ENCODE data around the gene CNN2.

Gene CNN2

DNA sequence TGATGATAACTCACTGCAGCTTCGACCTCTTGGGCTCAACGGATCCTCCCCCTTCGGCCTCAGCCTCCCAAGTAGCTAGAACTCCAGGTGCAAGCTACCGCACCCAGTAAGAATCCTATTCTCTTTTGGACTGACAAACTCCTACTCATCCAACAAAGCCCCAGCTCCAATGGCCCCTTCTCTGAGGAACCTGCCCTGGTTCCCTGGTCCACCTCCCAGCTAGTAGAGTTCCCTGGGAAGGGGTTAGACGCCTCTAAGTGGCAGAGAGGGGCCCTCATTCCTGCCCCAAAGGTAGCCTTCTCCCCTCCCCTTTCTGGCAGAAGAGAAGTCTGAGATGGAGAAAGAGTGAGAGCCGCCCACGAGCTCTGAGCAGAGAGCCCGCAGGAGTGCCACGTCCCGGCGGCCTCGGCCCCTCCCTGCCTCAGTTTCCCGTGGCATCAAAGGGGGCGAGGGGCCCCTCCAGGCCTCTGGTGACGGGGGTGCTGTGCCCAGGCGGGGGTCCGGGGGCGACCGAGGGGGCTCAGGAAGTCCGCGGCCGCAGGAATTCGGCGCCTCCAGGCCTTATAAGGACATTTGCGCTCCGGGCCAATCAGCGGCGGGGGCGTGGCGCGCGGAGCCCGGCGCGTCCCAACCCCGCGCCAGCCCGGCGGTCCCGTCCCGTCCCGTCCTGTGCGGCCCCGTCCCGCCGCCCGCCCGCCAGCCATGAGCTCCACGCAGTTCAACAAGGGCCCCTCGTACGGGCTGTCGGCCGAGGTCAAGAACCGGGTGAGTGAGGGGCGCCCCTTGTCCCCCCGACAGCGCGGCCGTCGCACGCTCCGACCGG, at the start of gene CNN2:
CNN2 (plus strand) TSS at position 649 of the 823 bp plus-strand sequence; CDS start at position 703, 54 bp downstream.
- peak; percentile 85 for DNase-seq (ENCODE audit: low spot score)

DNA sequence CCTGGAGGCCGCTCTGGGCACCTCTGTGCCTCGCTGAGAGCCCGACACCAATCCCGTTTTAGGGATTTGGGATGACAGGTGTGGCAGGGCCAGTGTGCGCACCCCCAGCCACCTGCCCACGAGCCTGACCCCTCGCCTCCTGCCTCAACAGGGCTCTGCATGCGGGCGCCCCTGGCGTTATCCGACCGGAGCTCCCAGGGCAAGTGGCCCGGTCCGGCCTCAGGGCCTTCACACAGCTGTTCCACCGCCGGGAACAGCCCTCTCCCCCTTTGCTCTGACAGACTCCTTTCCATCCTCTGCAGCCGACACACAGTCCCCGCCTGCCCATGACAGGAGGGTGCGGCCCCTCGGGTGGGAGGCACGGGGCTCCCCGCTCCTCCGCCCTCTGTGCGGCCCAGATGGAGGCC, 49.3 kb upstream of the CNN2 start:
- DNase-seq (ENCODE audit: low spot score), result no peak

DNA sequence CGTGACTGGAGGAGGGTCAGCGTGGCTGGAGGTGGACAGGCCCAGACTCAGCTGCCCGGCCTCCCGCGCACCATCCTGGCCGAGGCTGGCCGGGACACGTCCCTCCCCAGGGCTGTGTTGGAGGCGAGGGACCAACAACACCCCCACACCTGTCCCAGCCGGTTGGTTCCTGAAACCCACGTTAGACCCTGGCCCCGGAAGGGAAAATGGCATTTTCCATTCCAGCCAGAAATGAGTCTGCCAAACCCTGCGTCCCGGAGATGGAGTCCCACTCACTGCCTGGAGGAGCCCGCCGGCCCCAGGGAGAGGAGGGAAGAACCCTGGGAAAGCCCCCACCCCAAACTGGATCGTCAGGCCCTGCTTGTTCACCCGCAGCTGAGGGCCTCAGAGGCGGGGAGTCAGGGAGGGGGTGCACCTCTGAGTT, 47.1 kb upstream of the CNN2 start:
- DNase-seq (ENCODE audit: low spot score), result no peak

DNA sequence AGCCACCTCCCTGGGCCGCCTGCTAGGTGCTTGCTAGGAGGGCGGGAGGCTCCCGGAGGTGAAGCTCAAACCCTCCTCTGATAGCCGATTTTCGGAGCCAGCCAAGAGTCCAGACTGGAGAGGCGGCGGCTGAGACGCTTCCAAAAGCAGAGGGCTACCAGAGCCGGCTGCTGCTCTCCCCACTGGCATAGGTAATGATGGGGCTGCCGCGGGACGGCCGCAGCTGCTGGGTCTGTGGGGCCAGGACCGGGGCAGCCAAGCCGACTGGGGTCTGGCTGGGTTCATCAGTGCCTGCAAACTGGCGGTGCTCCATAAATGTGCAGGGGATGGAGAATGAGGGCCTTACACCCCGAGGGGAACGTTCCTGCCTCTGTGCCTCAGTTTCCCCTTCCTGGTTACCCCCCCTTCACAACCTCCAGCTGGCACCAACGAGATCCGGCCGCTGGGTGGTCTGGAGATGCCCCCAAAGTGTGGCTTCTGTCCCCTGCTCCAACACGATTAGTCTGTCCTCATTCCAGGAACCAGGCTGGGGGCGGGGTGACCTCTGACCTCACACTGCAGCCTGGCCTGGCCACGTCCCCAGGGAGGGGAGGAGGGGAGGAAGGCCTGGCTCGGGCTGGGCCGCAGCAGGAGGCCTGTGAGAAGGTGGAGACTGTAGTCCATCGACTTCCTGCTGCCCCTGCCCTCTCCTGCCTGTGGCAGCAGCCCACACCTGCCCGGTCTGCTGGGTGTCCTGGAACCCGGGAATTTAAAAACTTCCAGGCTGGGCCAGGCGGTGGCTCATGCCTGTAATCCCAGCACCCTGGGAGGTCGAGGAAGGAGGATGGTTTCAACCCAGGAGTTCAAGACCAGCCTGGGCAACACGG, 46.0 kb upstream of the CNN2 start:
- no peak for DNase-seq (ENCODE audit: low spot score)

DNA sequence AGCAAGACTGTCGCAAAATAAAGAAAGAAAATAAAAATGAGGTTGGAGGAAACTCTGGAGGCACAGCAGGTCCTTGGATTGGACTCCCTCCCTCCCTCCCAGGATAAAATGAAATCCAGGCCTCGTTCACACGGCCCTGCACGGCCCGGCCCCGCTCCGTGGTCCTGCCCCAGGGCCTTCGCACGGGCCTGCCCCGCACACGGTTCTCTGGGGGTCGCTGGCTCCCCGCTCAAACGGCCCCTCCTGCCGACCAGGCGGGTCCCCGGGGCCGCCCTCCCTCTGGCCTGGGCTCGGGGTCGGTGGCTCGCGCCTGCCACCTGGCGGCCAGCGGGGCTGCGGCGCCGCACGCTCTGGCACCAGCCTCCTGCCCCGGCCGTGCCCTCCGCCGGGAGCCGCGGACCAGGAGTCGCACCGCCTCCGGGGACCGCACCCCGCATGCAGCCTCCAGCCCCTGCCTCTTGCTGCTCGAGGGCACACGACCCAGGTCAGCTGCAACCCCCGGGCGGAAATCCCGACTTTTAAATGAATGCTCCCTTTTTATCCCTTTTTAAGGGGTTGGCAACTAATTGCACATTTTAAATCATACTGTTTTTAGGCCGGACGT, 43.7 kb upstream of the CNN2 start:
- peak; percentile 94 for DNase-seq (ENCODE audit: low spot score)

DNA sequence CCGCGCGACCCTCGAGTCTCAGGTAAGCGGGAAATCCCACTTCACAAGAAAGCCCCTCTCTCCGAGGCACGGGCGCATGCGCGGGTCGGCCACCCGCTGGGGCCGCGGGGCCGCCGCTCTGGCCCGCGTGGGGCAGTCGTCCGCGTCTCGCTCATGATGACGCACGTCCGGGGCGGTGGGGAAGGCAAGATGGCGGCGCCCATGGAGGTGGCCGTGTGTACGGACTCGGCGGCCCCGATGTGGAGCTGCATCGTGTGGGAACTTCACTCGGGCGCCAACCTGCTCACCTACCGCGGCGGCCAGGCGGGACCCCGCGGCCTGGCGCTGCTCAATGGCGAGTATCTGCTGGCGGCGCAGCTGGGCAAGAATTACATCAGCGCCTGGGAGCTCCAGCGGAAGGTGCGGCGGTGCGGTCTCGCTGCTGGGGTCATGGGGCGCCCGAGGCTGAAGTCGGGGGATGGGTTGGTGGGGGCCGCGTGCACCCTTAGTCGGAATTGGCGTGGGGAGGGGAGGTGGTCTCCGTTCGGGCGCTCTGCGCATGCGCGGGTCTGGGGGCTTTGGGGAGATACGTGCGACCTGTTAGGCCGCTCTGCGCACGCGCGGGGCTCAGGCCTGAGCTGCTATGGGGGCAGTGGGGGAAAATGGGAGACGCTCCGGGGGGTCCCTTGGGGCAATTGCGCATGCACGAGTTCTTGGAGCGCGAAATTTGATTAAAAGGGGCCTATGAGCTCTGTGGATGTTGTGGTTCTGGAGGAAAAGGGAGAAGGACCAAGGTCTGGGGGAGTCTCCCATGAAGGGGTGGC, 42.0 kb upstream of the CNN2 start, which contains the start of gene WDR18:
WDR18 (plus strand) TSS at position 181 of the 803 bp plus-strand sequence; CDS start at position 190, 9 bp downstream.
- peak; percentile 99 for DNase-seq (ENCODE audit: low spot score)

DNA sequence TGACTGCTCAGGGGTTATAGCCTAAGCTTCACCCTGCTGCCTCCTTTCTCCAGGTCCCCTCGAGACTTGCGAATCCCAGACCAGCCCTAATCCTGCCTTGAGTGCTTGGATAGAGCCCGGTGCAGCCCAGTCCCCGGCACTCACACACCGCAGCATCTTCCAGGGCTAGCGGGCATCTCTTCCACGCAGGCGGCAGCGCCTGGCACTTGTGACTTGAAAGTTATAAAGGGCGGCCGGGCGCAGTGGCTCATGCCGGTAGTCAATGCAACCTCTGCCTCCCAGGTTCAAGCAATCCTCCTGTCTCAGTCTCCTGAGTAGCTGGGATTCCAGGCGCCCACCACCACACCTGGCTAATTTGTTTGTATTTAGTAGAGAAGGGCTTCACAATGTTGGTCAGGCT, 40.3 kb upstream of the CNN2 start:
- no peak for DNase-seq (ENCODE audit: low spot score)

DNA sequence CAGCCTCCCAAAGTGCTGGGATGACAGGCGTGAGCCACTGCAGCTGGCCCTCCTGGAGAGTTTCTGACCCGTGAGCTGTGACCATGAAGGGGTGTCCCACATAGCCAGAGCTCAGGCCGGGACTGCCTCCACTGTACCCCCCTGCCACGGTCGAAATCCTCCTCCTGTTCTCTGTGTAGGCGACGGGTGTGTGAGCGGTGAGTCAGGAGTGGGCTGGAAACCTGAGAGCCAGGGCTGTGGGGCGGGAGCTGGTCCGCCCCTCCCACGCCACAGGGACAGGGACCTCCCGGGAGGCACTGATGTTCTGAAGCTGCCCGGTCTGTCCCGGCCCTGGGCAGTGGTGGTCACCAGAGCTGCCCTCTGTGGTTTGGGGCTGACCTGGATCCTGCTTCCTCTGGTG, 38.3 kb upstream of the CNN2 start:
- no peak for DNase-seq (ENCODE audit: low spot score)

DNA sequence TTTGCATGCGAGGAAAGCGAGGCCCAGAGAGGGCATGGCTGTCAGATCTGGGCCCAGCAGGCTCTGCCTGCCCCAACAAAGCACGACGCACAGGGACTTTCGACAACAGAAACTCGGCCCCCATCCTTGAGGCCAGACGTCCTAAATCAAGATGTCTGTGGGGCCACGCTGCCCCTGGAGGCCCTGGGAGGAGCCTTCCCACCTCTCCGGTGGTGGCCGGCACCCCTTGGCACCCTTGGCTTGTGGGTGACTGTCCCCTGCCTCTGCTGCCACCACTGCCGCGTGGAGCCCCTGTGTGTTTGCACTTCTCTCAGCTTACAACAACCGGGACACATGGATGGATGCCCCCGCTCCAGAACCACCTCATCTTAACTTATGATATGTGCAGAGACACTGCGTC, 37.9 kb upstream of the CNN2 start:
- DNase-seq (ENCODE audit: low spot score), result no peak

DNA sequence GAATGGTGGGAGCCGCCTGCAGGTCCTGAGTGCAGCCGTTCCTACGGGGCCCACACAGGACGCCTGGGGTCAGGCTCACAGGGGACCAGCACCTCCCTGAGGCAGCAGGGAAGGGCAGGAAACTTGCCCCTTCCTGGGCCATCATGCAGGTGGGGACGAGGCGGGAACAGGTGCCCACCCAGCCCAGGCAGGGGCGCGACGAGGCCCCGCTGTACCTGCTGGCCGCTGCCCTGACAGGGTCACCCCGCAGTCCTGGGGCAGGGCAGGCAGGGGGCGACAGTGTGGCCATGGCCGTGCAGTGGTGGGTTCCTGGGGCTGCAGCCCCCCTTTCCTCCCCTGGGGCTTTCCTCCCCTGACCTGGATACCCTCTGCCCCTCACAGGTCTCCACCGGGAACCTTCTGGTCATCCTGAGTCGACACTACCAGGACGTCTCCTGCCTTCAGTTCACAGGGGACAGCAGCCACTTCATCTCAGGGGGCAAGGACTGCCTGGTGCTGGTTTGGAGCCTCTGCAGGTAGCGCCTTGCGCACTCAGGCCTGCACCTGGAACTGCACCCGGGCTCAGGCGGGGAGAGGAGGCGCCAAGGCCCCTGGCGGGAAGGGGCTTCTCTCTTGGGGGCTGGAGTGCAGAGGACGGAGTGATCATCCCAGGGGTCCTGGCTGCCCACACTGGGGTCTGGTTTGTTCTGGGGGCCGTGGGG, 36.9 kb upstream of the CNN2 start:
- no peak for DNase-seq (ENCODE audit: low spot score)

DNA sequence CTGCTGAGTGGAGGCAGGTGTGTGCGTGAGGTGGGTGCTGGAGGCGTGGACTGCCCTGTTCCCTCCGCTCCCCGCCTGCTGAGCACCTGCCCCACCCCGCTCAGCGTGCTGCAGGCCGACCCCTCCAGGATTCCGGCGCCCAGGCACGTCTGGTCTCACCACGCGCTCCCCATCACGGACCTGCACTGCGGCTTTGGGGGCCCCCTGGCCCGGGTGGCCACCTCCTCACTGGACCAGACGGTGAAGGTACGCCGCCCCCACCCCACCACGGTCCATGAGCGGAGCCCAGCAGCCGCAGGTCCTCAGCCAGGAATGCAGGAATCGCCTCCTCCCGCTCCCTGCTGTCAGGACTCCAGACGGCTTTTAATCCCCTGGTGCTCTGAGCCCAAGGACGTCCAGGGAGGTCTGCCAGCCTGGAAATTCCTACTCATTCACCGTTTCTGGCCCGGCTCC, 36.3 kb upstream of the CNN2 start:
- no peak for DNase-seq (ENCODE audit: low spot score)

DNA sequence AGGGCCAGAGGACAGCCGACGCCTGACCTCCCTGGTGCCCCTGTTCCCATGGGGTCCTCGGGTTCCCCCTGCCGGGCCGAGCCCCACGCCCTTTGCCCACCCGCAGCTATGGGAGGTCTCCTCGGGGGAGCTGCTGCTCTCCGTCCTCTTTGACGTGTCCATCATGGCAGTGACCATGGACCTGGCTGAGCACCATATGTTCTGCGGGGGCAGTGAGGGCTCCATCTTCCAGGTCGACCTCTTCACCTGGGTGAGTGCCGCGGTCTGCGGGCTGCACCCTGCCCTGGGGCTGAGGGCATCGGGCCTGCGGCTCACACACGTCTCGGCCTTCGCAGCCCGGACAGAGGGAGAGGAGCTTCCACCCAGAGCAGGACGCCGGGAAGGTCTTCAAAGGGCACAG, 35.7 kb upstream of the CNN2 start:
- no peak for DNase-seq (ENCODE audit: low spot score)

DNA sequence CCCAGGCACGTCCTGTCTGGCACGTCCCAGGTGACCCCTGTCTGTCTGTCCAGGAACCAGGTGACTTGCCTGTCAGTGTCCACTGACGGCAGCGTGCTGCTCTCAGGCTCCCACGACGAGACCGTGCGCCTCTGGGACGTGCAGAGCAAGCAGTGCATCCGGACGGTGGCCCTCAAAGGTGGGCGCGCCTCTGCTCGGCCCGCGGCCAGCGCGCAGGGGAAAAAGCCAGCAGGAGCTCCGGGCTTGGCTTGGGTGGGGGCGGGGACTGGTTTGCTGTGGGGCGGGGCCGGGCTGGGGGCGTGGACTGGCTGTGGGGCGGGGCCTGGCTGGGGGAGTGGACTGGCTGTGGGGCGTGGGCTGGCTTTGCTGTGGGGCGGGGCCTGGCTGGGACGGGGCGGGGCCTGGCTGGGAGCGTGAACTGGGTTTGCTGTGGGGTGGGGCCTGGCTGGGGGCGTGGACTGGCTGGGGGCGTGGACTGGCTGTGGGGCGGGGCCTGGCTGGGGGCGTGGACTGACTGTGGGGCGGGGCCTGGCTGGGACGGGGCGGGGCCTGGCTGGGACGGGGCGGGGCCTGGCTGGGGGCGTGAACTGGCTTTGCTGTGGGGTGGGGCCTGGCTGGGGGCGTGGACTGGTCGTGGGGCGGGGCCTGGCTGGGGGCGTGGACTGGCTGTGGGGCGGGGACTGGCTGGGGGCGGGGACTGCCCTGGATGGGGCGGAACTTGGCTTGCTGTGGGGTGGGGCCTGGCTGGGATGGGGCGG, 35.1 kb upstream of the CNN2 start:
- peak; percentile 40 for DNase-seq (ENCODE audit: low spot score)

DNA sequence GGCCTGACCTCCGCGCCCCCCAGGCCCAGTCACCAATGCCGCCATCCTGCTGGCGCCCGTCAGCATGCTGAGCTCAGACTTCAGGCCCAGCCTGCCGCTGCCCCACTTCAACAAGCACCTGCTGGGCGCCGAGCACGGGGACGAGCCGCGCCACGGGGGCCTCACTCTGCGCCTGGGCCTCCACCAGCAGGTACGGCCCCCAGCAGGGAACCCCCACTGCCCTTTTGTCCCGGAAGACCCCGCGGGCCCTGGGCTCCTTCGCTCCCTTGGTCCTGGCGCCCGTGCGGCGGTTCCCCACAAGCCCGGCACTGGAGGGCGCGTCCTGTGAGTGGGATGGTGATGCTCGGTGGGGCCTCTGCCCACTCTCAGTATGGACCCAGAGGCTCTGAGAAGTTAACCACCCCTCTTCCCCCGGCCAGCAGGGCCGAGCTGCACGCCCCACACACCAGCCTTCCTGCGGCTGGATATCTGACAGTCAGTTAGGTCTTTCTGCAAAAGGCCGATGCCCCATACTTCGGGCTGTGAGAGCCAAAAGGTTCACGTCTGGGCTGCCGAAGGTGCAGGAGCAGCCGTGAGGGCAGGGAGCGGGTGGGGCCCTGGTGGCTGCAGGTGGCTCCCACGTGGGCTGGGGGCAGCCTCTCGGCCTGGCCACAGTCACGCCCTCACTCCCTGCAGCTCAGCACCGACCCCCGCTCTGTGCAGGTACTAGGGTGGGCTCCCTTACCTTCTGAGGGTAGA, 34.3 kb upstream of the CNN2 start:
- no peak for DNase-seq (ENCODE audit: low spot score)

DNA sequence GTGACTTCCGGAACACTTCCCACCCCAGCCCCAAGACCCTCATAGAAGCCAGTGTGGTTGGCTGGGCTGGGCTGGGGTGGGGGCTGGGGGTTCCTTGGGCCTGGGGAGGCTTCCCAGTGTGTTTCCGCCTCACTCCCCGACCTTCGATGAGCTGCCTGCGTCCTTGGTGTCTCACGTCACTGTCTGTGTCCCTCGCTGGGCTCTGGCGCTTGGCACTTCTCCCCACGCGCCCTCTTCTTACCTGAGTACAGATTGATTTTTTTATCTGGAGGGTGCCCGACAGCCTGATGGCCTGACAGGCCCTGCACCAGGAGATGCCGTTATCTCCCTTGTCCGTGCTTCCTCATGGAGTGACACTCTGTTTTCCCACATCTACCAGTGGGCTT, 33.7 kb upstream of the CNN2 start:
- DNase-seq (ENCODE audit: low spot score), result no peak

DNA sequence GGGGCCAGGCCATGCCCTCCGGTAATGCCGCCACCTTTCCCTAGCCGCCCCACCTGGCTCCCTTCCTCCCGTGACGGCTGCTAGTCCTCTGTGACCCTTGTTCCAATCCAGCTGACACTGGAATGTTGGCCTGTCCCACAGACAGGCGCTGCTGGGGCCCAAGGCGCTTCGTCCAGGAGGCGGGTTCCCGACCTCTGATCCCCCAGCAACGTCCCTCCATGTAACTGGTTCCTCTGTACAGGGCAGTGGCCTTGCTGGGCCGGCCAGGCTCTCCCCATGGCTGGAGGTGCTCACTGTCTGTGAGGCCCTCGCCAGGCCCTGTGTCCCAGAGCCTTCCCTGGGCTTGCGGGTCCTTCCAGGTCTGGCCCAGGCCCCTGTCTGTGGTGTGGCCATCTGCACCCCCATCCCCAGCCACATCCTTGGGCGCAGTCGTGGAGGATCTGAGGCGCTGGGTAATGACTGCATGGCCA, 33.0 kb upstream of the CNN2 start:
- DNase-seq (ENCODE audit: low spot score), result no peak

DNA sequence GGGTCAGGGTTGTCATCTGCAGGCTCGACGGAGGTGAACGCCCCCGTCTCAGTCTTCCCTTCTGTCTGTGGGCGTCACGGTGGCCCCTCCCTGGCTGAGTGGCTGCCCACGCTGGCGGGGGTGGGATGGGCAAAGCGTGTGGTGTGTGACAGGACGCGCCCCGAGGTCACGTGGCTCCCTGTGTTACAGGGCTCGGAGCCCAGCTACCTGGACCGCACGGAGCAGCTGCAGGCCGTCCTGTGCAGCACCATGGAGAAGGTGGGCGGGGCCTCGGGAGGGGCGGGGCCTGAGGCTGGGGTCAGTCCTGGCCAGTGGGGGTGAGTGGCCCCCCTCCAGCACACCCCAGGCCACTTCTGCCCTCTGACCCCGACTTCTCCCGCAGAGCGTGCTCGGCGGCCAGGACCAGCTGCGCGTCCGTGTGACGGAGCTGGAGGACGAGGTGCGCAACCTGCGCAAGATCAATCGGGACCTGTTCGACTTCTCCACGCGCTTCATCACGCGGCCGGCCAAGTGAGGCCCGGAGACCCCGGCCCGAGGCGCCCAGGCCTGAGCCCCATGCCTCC, 32.5 kb upstream of the CNN2 start:
- DNase-seq (ENCODE audit: low spot score), result no peak

DNA sequence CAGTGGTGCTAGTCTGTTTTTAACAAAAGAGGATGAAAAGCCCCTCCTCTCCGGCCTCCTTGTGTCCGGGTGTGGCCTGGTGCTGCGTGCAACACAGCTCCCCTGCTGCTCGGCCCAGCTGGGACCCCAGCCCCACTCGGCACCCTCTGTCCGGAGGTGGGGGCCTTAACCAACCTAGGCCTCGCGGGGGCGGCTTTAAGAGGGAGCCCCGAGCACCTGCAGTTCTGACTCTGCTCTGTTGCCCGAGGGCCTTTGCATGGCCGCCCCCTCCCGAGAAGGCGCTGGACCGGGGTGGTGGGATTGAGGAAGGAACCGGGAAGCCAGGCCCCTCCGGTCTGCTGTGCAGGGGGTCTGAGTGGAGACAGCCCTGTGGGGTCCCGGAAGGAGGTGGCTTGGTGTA, 31.9 kb upstream of the CNN2 start:
- no peak for DNase-seq (ENCODE audit: low spot score)

All from germinal center (tissue), 1 donor.